Tibial artery (tissue), 4 donors: ENCODE data around the gene SNRPB.

Experiments
- DNase-seq, 2 donors: peaks; one replicate each; pipeline ENCODE4 v3.0.0-alpha.2; 2019
- H3K27ac ChIP-seq, 2 donors: fragments of 200-600 bp; sonication (generic) in 1 of 2; 1 replicate in 1 of 2; 2 replicates in 1 of 2; pipeline ENCODE4 v1.5.1; 2018 to 2019; ENCODE audit warnings: mild to moderate bottlenecking in 1 of 2
- H3K27me3 ChIP-seq, 2 donors: fragments of 200-600 bp; sonication (generic) in 1 of 2; one replicate each; pipeline versions ENCODE4 v1.5.1 to v1.6.0; 2016 to 2019
- H3K36me3 ChIP-seq, 3 donors: fragments of 200-600 bp; sonication (generic) in 2 of 3; one replicate each; pipeline ENCODE4 v1.5.1; 2016 to 2019; ENCODE audit warnings: mild to moderate bottlenecking in 2 of 3
- H3K4me1 ChIP-seq, 4 donors: fragments of 200-600 bp; sonication (generic) in 2 of 4; 1 replicate in 3 of 4; 2 replicates in 1 of 4; pipeline ENCODE4 v1.5.1; 2016 to 2019
- H3K4me3 ChIP-seq, 2 donors: fragments of 200-600 bp; sonication (generic) in 1 of 2; 1 replicate in 1 of 2; 2 replicates in 1 of 2; pipeline ENCODE4 v1.5.1; 2018 to 2019; ENCODE audit warnings: mild to moderate bottlenecking in 2 of 2
- H3K9me3 ChIP-seq, 3 donors: fragments of 200-600 bp; sonication (generic) in 1 of 3; one replicate each; pipeline ENCODE4 v1.5.1; 2016 to 2019
- intact Hi-C: fragments of 100-400 bp; cut with DNase I; formaldehyde crosslinking; loops from one replicate; pipeline ENCODE4 v1.15.0; 2023; ENCODE audit warnings: low total_unique reads
- TF ChIP-seq, protein P1 (sequence below), 2 experiments: fragments of 200-600 bp in 1 of 2; fragments of 450-650 bp in 1 of 2; IDR thresholded peaks; one replicate each; pipeline ENCODE4 v1.5.1; 2017 to 2019; ENCODE audit warnings: antibody characterized with exemption in 2 of 2, mild to moderate bottlenecking in 1 of 2, moderate library complexity in 1 of 2

Gene SNRPB

DNA sequence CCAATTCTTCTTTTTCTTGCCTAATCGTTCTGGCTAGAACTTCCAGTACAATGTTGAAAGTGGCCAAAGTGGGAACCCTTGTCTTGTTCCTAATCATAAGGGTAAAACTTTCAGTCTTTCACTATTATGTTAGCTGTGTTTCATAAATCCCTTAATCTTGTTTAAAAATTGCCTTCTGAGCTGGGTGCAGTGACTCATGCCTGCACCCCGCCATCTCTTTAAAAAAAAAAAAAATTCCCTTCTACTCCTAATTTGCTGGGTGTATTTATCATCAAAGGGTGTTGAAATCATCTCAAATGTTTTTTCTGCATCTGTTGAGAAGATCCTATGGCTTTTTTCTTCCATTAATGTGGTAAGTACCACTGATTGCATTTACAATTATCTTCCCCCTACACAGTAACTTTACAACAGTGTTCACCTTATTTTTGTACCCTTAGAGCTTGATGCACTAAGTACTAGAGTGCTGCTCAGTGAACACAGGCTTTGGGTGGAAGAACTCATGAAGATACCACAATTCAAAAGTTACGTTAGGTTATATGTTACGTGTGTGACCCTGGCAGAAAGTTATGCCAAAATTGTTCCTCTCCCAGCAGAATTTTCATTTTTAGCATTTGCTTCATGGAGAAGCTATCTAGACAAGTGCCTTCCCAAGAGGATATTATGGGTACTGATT is 9.7 kb downstream of the SNRPB start:
- TF ChIP-seq, protein P1, sequence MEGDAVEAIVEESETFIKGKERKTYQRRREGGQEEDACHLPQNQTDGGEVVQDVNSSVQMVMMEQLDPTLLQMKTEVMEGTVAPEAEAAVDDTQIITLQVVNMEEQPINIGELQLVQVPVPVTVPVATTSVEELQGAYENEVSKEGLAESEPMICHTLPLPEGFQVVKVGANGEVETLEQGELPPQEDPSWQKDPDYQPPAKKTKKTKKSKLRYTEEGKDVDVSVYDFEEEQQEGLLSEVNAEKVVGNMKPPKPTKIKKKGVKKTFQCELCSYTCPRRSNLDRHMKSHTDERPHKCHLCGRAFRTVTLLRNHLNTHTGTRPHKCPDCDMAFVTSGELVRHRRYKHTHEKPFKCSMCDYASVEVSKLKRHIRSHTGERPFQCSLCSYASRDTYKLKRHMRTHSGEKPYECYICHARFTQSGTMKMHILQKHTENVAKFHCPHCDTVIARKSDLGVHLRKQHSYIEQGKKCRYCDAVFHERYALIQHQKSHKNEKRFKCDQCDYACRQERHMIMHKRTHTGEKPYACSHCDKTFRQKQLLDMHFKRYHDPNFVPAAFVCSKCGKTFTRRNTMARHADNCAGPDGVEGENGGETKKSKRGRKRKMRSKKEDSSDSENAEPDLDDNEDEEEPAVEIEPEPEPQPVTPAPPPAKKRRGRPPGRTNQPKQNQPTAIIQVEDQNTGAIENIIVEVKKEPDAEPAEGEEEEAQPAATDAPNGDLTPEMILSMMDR (IDR thresholded peaks at IDR 0.05): no peak
- H3K27me3 ChIP-seq: no peaks in the 10 kb centered on the region
- H3K9me3 ChIP-seq: no peaks in the 10 kb centered on the region
- peaks cover 60 to 70% (median 61%) of the 10 kb centered on the region in 3 donors for H3K36me3 ChIP-seq
- no peak overlapping the region for H3K27ac ChIP-seq
- no peak overlapping the region for H3K4me3 ChIP-seq
- peaks cover 0 to 6% (median 0%) of the 10 kb centered on the region in 4 donors for H3K4me1 ChIP-seq
- intact Hi-C loops: no loop called here
- no peak for DNase-seq

DNA sequence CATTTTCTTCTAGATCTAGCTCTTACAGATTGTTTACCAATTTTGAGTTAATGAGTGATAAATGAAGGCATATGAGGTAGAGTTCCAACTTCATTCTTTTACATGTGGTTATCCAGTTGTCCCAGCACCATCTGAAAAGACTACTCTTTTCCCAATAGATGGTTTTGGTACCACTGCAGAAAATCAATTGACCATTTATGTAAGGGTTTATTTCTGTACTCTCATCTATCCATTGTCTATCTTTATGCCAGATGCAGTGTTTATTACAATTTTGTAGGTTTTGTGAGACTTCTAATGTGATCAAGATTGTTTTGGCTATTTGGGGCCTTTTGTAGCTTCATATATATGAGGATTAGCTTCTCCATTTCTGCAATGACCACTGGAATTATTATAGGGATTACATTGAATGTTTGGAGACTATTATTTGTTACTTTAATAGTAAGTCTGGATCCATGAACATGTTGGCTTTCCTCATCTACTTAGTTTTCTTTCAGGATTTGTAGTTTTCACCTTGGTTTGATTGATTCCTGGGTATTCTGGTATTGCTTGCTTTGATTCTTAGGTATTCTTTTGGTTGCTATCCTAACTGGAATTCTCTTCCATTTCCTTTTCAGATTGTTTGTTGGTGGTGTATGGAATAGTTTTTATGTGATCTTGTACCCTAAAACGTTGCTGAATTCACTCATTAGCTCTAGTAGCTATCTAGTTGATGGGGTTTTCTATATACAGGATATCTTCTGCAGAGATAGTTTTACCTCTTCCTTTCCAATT is 10.4 kb downstream of the SNRPB start:
- H3K9me3 ChIP-seq: no peaks in the 10 kb centered on the region
- H3K27me3 ChIP-seq: no peaks in the 10 kb centered on the region
- no peak for DNase-seq
- no peak overlapping the region for H3K4me3 ChIP-seq
- H3K36me3 ChIP-seq: peaks cover 53 to 63% (median 53%) of the 10 kb centered on the region in 3 donors
- intact Hi-C loops: loop anchor here (5.0 kb wide), 1 partner anchor 248 kb away; no protein-coding TSS in a partner anchor
- no peak overlapping the region for H3K27ac ChIP-seq
- H3K4me1 ChIP-seq: peaks cover 0 to 10% (median 0%) of the 10 kb centered on the region in 4 donors
- TF ChIP-seq, protein P1 (IDR thresholded peaks at IDR 0.05): no peak

DNA sequence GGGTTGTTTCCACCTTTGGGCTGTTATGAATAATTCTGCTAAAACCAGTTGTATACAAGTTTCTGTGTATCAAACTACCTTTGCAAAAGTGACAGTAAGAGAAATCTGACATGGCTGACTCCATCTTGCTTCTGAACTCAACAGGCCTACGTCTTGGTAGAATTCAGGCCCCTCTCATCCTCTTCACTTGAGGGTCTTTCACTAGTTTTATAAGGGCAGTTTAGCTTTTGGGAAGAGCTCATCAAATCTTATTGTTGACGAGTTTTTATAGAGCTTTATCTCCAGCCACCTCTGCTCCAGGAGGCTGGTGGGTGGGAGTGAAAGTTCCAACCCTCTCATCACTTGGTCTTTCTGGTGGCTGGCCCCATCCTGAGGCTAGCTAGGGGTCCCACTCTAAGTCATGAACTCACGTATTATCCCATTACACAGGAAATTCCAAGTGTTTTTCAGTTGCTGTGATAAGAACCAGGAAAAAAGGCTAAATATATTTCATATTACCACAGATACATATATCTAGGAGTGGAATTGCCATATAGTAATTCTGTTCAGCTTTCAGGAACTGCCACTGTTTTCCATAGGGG is 11.6 kb downstream of the SNRPB start:
- intact Hi-C loops: loop anchor here (5.0 kb wide), 1 partner anchor 247 kb away; no protein-coding TSS in a partner anchor
- Histone ChIP-seq H3K9me3 (no peaks in the 10 kb centered on the region), H3K4me3 (no peak overlapping the region), H3K27ac (no peak overlapping the region), H3K27me3 (no peaks in the 10 kb centered on the region), H3K4me1 (peaks cover 0 to 13% (median 0%) of the 10 kb centered on the region in 4 donors), H3K36me3 (peaks cover 41 to 51% (median 42%) of the 10 kb centered on the region in 3 donors)
- TF ChIP-seq, protein P1 (IDR thresholded peaks at IDR 0.05): no peak
- DNase-seq: no peak

DNA sequence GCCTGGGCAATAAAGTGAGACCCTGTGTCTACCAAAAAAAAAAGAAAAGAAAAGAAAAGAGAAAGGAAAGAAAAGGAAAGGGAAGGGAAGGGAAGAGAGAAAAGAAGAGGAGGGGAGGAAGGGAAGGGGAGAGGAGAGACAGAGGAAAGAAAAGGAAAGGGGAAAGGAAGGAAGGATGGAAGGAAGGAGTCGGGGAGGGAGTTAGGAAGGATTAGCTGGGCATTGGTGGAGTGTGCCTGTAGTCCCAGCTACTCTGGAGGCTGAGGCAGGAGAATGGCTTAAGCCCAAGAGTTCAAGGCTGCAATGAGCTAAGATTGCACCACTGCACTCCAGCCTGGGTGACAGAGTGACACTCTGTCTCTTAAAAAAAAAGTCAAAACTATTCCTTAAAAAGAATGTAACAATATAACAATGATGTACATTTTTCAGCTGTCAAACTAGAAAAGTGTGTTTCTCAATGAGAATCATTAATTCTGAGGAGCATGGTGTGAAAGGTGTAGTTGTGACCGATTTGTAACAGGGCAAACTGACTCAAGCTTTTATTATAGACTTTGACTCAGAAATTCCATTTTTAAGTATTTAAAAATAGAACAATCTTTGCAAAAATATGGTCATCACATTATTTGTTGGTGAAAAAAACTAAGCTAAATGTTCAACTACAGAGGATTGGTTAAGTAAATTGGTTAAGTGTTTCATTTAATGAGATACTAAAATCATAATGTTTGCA is 14.7 kb downstream of the SNRPB start:
- Histone ChIP-seq H3K27me3 (no peaks in the 10 kb centered on the region), H3K4me1 (peaks cover 0 to 13% (median 2%) of the 10 kb centered on the region in 4 donors), H3K9me3 (no peaks in the 10 kb centered on the region), H3K27ac (no peak overlapping the region), H3K36me3 (peaks cover 11 to 20% (median 11%) of the 10 kb centered on the region in 3 donors), H3K4me3 (no peak overlapping the region)
- TF ChIP-seq, protein P1 (IDR thresholded peaks at IDR 0.05): no peak
- DNase-seq: no peak
- intact Hi-C loops: loop anchor here (5.0 kb wide), 1 partner anchor 244 kb away; no protein-coding TSS in a partner anchor

DNA sequence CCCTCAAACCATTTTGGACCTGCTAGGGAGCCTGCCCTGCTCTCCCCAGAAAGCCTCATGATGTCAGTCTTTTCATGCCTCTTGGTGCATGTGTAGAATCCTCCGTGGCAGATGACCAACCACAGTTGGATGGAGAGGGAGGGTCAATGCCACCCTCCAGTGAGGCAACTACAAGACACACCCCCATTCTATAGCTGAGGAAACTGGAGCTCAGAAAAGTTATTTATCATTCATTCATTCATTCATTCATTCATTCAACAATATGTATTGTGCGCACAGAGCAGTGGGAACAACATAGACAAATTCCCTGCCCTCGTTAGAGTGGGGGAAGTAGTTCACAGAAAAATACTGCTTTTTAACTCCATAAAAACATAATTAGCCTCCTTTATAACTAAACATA is 16.8 kb downstream of the SNRPB start:
- Histone ChIP-seq H3K36me3 (no peaks in the 10 kb centered on the region), H3K27me3 (no peaks in the 10 kb centered on the region), H3K4me1 (peaks cover 0 to 13% (median 2%) of the 10 kb centered on the region in 4 donors), H3K4me3 (no peak overlapping the region), H3K9me3 (no peaks in the 10 kb centered on the region), H3K27ac (no peak overlapping the region)
- DNase-seq: no peak
- TF ChIP-seq, protein P1 (IDR thresholded peaks at IDR 0.05): no peak
- intact Hi-C loops: no loop called here
